ENCODE measurements around the gene ZNF253. TPM values are rescaled to one million over a fixed set of nuclear protein-coding genes. Genes with fewer than 3 reads are reported as not detected.
"Not testable (repeated sequence)": the region's sequence is repeated elsewhere in the genome, so short reads cannot be mapped to it uniquely, and the experiment has no call there.

The ZNF253 gene
- total RNA-seq, 1 experiment from 2014 or later: 6.4 TPM

GRCh38 chr19:19820774-19821320 lies 44.8 kb upstream of the ZNF253 start:
- Histone ChIP-seq H3K9me3 (peaks cover 25% of the 10 kb centered on the region), H3K4me1 (no peaks in the 10 kb centered on the region), H3K4me3 (ENCODE audit: low read depth, low read length) (peak overlapping the region; percentile 66), H3K27me3 (replicated peaks; ENCODE audit: control insufficient read depth, insufficient read depth, low read length) (no peaks in the 10 kb centered on the region), H3K36me3 (ENCODE audit: control insufficient read depth, insufficient read depth, low read length) (no peaks in the 10 kb centered on the region)
- TF ChIP-seq, protein P1, sequence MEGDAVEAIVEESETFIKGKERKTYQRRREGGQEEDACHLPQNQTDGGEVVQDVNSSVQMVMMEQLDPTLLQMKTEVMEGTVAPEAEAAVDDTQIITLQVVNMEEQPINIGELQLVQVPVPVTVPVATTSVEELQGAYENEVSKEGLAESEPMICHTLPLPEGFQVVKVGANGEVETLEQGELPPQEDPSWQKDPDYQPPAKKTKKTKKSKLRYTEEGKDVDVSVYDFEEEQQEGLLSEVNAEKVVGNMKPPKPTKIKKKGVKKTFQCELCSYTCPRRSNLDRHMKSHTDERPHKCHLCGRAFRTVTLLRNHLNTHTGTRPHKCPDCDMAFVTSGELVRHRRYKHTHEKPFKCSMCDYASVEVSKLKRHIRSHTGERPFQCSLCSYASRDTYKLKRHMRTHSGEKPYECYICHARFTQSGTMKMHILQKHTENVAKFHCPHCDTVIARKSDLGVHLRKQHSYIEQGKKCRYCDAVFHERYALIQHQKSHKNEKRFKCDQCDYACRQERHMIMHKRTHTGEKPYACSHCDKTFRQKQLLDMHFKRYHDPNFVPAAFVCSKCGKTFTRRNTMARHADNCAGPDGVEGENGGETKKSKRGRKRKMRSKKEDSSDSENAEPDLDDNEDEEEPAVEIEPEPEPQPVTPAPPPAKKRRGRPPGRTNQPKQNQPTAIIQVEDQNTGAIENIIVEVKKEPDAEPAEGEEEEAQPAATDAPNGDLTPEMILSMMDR (IDR thresholded peaks at IDR 0.05; ENCODE audit: insufficient read depth in 1 of 2, low read depth in 1 of 2, low read length in 1 of 2, severe bottlenecking in 1 of 2, unreplicated experiment in 1 of 2): no peak
- peaks cover 12% of the 10 kb centered on the region for H3K36me3 Mint-ChIP-seq (ENCODE audit: insufficient read depth, unreplicated experiment)
- H3K4me3 Mint-ChIP-seq (ENCODE audit: unreplicated experiment): peak overlapping the region; percentile 77
- no peaks in the 10 kb centered on the region for H3K4me1 Mint-ChIP-seq (ENCODE audit: low read depth, unreplicated experiment)
- intact Hi-C loops (cut with micrococcal nuclease; ENCODE audit: unreplicated experiment): loop anchor here (1.0 kb wide), 1 partner anchor 44 kb away; the partner anchor contains the start of gene ZNF253
- no TSS peak for BruUV-seq (replicated peaks)
- peak overlapping the region; percentile 85 for H3K27ac Mint-ChIP-seq (ENCODE audit: unreplicated experiment)
- no peak for DNase-seq
- ChIA-PET CTCF (no interaction called here), POLR2A (interaction anchor here (1.2 to 1.7 kb wide), 3 partner anchors 44 to 79 kb away, joined by 3 to 8 read pairs (median 7); partner anchors contain the start of gene ZNF253)
- peaks cover 12% of the 10 kb centered on the region for H3K9me3 Mint-ChIP-seq (ENCODE audit: unreplicated experiment)
- H3K27me3 Mint-ChIP-seq (ENCODE audit: insufficient read depth, unreplicated experiment): no peaks in the 10 kb centered on the region

GRCh38 chr19:19821366-19821951 lies 44.2 kb upstream of the ZNF253 start, which contains the start of gene ZNF506:
ZNF506 (minus strand) TSS chr19:19821750; CDS start chr19:19821603, 147 bp downstream.
- Mint-ChIP-seq H3K27ac (ENCODE audit: unreplicated experiment) (peak within 1 kb of the TSS; percentile 85), H3K4me3 (ENCODE audit: unreplicated experiment) (peak within 1 kb of the TSS; percentile 77), H3K27me3 (ENCODE audit: insufficient read depth, unreplicated experiment) (no peaks in the 10 kb centered on the region), H3K9me3 (ENCODE audit: unreplicated experiment) (peaks cover 18% of the 10 kb centered on the region), H3K36me3 (ENCODE audit: insufficient read depth, unreplicated experiment) (peaks cover 12% of the 10 kb centered on the region), H3K4me1 (ENCODE audit: low read depth, unreplicated experiment) (no peaks in the 10 kb centered on the region)
- H3K4me1 ChIP-seq: no peaks in the 10 kb centered on the region
- H3K27me3 ChIP-seq (replicated peaks; ENCODE audit: control insufficient read depth, insufficient read depth, low read length): no peaks in the 10 kb centered on the region
- H3K9me3 ChIP-seq: peaks cover 25% of the 10 kb centered on the region
- TSS peak; percentile 42 for BruUV-seq (replicated peaks)
- no peaks in the 10 kb centered on the region for H3K36me3 ChIP-seq (ENCODE audit: control insufficient read depth, insufficient read depth, low read length)
- ChIA-PET CTCF (no interaction called here), POLR2A (interaction anchor here (1.2 to 1.7 kb wide), 5 partner anchors 44 to 88 kb away, joined by 3 to 8 read pairs (median 7); partner anchors contain the start of genes ZNF14 and ZNF253)
- H3K4me3 ChIP-seq (ENCODE audit: low read depth, low read length): peak within 1 kb of the TSS; percentile 66
- intact Hi-C loops (cut with micrococcal nuclease; ENCODE audit: unreplicated experiment): loop anchor here (1.0 kb wide), 1 partner anchor 44 kb away; the partner anchor contains the start of gene ZNF253
- TF ChIP-seq, protein P1 (IDR thresholded peaks at IDR 0.05; ENCODE audit: insufficient read depth in 1 of 2, low read depth in 1 of 2, low read length in 1 of 2, severe bottlenecking in 1 of 2, unreplicated experiment in 1 of 2): no peak
- DNase-seq: peak; percentile 85 to 91

GRCh38 chr19:19821976-19822375 lies 43.7 kb upstream of the ZNF253 start:
- CTCF ChIA-PET; H3K36me3 ChIP-seq (ENCODE audit: control insufficient read depth, insufficient read depth, low read length); H3K4me1 ChIP-seq; BruUV-seq (replicated peaks); H3K4me1 Mint-ChIP-seq (ENCODE audit: low read depth, unreplicated experiment); H3K27me3 Mint-ChIP-seq (ENCODE audit: insufficient read depth, unreplicated experiment); DNase-seq; H3K27me3 ChIP-seq (replicated peaks; ENCODE audit: control insufficient read depth, insufficient read depth, low read length): not testable (repeated sequence)
- H3K27ac Mint-ChIP-seq (ENCODE audit: unreplicated experiment): peak overlapping the region; percentile 85
- H3K36me3 Mint-ChIP-seq (ENCODE audit: insufficient read depth, unreplicated experiment): peaks cover 12% of the 10 kb centered on the region
- H3K4me3 ChIP-seq (ENCODE audit: low read depth, low read length): peak overlapping the region; percentile 66
- intact Hi-C loops (cut with micrococcal nuclease; ENCODE audit: unreplicated experiment): loop anchor here (1.0 kb wide), 1 partner anchor 43 kb away; the partner anchor contains the start of gene ZNF253
- POLR2A ChIA-PET: interaction anchor here (1.2 to 1.7 kb wide), 5 partner anchors 44 to 89 kb away, joined by 3 to 8 read pairs (median 7); partner anchors contain the start of genes ZNF14 and ZNF253
- H3K4me3 Mint-ChIP-seq (ENCODE audit: unreplicated experiment): peak overlapping the region; percentile 77
- peaks cover 24% of the 10 kb centered on the region for H3K9me3 Mint-ChIP-seq (ENCODE audit: unreplicated experiment)
- H3K9me3 ChIP-seq: peaks cover 25% of the 10 kb centered on the region
